AG04450 (cell line): ENCODE results near the gene PRKN. TPM values are rescaled to one million over a fixed set of nuclear protein-coding genes. Genes with fewer than 3 reads are reported as not detected.

Experiments used
- CTCF ChIA-PET: fragments of 300-600, 350-600 bp; formaldehyde crosslinking; extraction: SDS; loops from one replicate; lab custom pipeline; 2022; ENCODE audit warnings: antibody characterized with exemption, inconsistent platforms; lab: Charles Lee
- POLR2A ChIA-PET: fragments of 350-600 bp; formaldehyde crosslinking; extraction: SDS; loops from one replicate; lab custom pipeline; 2021; ENCODE audit warnings: antibody characterized with exemption, inconsistent platforms; lab: Yijun Ruan, JAX
- DNase-seq: peaks from one replicate; pipeline ENCODE4 v3.0.0-alpha.2; 2011; ENCODE audit warnings: low read depth, low spot score
- H3K27ac ChIP-seq: one replicate; pipeline ENCODE4 v1.5.1; 2012; ENCODE audit warnings: low read depth, low read length, control low read depth
- H3K27me3 ChIP-seq: one replicate; pipeline ENCODE4 v1.6.0; 2012; ENCODE audit warnings: low read length; ENCODE audit not compliant: control insufficient read depth, insufficient read depth
- H3K4me3 ChIP-seq: 2 replicates; pipeline ENCODE4 v1.5.1; 2011; ENCODE audit warnings: mild to moderate bottlenecking, low read depth, low read length, control low read depth
- H3K9me3 ChIP-seq: 2 replicates; pipeline ENCODE4 v1.5.1; 2012; ENCODE audit warnings: low read length; ENCODE audit not compliant: control insufficient read depth, insufficient read depth
- polyA plus RNA-seq: library from polyadenylated mRNA; depleted of rRNA; stranded (reverse); fragments of >200 nt; gene quantifications from 2 replicates; pipeline ENCODE4 v1.2.3, GENCODE V29; 2011
- TF ChIP-seq, protein P1 (sequence below): IDR thresholded peaks from 2 replicates; pipeline ENCODE4 v1.5.1; 2011; ENCODE audit warnings: low read depth, low read length, control low read depth, inconsistent platforms

The PRKN gene
- polyA plus RNA-seq, 1 experiment: not detected

DNA sequence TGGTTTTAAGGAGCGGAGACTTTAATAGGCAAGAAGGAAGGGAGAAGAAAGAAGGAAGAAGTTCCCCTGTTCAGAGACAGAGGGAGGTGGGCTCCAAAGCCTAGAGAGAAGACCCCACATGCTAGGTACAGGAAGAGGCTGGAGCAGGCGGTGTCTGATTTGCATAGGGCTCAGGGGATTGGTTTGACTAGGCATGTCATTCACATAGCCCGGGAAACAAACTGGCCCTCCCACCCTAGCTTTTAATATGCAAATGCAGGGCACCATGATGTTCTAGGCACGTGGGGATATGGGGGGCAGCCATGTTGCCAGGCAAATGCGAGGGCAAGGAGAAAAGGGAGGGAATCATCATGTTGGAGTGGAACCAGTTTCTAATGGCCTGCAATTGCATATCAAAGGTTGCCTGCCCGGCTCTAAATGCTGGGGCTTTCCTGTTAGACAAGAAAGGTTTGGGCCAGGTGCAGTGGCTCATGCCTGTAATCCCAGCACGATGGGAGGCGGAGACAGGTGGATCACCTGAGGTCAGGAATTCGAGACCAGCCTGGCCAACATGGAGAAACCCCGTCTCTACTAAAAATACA is 1419.4 kb downstream of the PRKN start:
- Histone ChIP-seq H3K4me3 (no peak overlapping the region), H3K9me3 (peaks cover 10% of the 10 kb centered on the region), H3K27me3 (no peaks in the 10 kb centered on the region), H3K27ac (no peak overlapping the region)
- POLR2A ChIA-PET: no interaction called here
- TF ChIP-seq, protein P1, sequence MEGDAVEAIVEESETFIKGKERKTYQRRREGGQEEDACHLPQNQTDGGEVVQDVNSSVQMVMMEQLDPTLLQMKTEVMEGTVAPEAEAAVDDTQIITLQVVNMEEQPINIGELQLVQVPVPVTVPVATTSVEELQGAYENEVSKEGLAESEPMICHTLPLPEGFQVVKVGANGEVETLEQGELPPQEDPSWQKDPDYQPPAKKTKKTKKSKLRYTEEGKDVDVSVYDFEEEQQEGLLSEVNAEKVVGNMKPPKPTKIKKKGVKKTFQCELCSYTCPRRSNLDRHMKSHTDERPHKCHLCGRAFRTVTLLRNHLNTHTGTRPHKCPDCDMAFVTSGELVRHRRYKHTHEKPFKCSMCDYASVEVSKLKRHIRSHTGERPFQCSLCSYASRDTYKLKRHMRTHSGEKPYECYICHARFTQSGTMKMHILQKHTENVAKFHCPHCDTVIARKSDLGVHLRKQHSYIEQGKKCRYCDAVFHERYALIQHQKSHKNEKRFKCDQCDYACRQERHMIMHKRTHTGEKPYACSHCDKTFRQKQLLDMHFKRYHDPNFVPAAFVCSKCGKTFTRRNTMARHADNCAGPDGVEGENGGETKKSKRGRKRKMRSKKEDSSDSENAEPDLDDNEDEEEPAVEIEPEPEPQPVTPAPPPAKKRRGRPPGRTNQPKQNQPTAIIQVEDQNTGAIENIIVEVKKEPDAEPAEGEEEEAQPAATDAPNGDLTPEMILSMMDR: no peak
- no peak for DNase-seq
- CTCF ChIA-PET: interaction anchor here (0.7 kb wide), 1 partner anchor 63 kb away, joined by 3 read pairs; no protein-coding TSS in a partner anchor

DNA sequence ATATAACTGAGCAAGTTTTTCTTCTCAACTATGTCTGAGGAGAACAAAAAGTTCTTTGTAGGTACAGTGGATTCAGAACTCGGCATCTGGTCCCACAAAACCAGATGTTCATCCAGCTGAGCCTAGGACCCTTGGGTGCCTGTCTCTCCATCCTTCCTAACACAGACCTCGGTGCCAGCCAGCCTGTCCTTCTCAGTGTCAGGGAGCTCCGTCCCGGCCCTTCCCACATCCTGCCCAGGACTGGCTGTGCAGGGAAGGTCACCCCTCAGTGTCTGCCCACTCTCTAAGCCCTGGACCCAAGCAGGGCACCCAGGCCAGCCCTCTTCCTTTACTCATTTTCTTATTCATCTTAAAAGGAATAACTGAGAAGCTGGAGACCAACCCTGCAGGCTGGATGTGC is 1421.7 kb downstream of the PRKN start:
- ChIA-PET POLR2A (no interaction called here), CTCF (no interaction called here)
- DNase-seq: no peak
- H3K9me3 ChIP-seq: peaks cover 10% of the 10 kb centered on the region
- TF ChIP-seq, protein P1: no peak
- H3K27me3 ChIP-seq: no peaks in the 10 kb centered on the region
- no peak overlapping the region for H3K4me3 ChIP-seq
- H3K27ac ChIP-seq: no peak overlapping the region

DNA sequence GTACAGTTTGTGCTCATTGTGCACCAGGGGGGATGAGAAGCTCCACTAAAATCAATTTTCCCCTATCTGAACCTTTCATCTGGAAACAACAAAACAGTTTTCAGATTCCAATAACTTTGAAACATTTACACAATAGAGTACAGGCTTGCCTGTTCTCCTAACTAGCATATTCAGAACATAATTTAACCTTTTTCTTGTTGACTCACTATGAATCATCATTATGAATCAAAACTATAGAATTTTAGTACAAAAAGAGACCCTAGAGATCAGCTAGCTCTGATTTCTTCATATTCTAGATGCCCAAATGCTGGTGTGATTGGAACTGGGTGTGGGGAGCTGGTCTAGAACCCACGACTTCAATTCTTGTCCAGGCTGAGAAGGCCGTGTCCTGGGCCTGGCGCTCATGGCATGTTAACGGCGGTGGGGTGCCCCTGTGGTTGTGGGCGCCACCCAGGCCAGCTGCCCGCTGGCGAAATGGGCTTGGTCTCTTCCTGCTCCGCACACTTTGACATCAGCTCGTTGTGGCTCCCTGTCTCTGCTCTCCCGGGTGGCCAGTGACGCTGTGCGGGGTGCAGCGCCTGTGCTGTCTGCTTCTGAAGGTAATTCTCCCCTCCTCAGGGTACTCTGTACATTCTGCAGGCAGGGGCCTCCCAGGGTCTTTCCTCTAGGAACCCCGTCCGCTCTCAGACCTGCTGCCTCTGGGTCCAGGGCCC is 1423.8 kb downstream of the PRKN start:
- CTCF ChIA-PET: interaction anchor here (1.4 kb wide), 1 partner anchor 67 kb away, joined by 3 read pairs; no protein-coding TSS in a partner anchor
- TF ChIP-seq, protein P1: no peak
- Histone ChIP-seq H3K4me3 (no peak overlapping the region), H3K27ac (no peak overlapping the region), H3K9me3 (peaks cover 10% of the 10 kb centered on the region), H3K27me3 (no peaks in the 10 kb centered on the region)
- POLR2A ChIA-PET: no interaction called here
- no peak for DNase-seq

DNA sequence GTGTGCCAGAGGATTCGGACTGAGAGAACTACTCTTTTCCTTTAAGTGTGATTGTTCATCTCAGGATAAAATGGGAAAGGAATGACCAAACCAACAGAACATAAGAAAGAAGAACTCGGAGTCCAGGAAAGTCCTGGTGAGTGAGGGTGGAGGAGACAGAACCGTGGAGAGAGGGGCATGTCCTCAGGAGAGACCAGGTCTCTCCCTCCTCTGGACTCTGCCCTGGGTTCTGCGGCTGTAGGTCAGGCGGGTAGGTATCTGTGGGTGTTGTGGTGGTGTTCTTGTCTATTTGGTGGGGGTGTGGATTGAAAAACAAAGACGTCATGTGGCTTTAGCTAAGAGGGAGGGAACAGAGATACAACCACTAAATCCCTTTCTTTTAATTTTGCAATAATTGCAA is 1424.6 kb downstream of the PRKN start:
- no peak for DNase-seq
- ChIA-PET POLR2A (no interaction called here), CTCF (no interaction called here)
- H3K9me3 ChIP-seq: peaks cover 10% of the 10 kb centered on the region
- no peak overlapping the region for H3K27ac ChIP-seq
- no peak overlapping the region for H3K4me3 ChIP-seq
- H3K27me3 ChIP-seq: no peaks in the 10 kb centered on the region
- TF ChIP-seq, protein P1: no peak

DNA sequence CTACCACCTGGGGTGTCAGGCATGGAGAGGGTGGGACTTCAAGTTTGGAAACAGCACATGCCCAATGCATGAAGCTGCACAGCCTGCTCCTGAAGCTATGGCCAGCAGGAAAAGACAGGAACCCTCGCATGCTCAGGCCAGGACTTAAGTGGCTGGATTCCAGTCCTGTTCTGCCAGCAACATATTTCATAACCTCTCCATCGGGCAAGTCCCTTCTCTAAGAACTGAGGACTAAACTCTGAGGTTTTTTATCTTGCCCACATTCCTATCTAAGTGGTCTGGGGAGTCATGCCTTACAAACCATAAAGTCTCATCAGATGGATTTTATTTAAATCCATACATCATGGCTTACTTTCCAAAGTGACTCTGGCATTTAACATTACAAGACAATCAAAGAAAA is 1426.2 kb downstream of the PRKN start:
- H3K4me3 ChIP-seq: no peak overlapping the region
- ChIA-PET POLR2A (interaction anchor here (0.7 kb wide), 1 partner anchor 262 kb away, joined by 6 read pairs; no protein-coding TSS in a partner anchor), CTCF (interaction anchor here (0.6 kb wide), 1 partner anchor 320 kb away, joined by 6 read pairs; no protein-coding TSS in a partner anchor)
- peaks cover 10% of the 10 kb centered on the region for H3K9me3 ChIP-seq
- no peak overlapping the region for H3K27ac ChIP-seq
- DNase-seq: no peak
- H3K27me3 ChIP-seq: no peaks in the 10 kb centered on the region
- TF ChIP-seq, protein P1: no peak
